Measurements from ENCODE around the gene PHACTR3. TPM values are rescaled to one million over a fixed set of nuclear protein-coding genes. Genes with fewer than 3 reads are reported as not detected.

The PHACTR3 gene
- total and polyA plus RNA-seq, 2 experiments from 2014 or later: 0.45 to 0.61 TPM

DNA sequence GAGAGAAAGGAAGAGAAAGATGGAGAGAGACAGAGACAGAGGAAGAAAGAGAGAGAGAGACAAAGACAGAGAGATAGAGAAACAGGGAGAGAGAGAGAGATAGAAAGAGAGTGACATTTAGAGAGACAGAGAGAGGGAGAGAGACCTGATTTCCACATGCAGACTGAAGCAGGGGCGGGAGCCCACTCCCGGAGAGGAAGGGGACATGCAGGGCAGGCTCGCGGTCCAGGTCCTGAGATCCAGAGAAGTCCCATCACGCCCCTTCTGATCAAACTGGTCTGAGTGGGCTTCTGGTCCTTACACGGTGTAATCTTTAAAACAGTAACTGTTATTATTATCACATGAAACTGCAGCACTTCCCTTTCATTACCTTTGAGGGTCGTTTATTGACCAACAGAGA, 62.2 kb downstream of the PHACTR3 start:
- Mint-ChIP-seq H3K4me3 (no peak overlapping the region), H3K36me3 (ENCODE audit: low read depth) (no peaks in the 10 kb centered on the region), H3K9me3 (no peaks in the 10 kb centered on the region), H3K27ac (no peak overlapping the region), H3K4me1 (no peaks in the 10 kb centered on the region; the same call in 1 of the 3 replicates), H3K27me3 (ENCODE audit: insufficient read depth, low read depth, poor library complexity) (peaks cover 14% of the 10 kb centered on the region)
- no peaks in the 10 kb centered on the region for H3F3A ChIP-seq (replicated peaks; ENCODE audit: low read depth)
- H3K79me2 ChIP-seq (replicated peaks; ENCODE audit: insufficient read depth): no peaks in the 10 kb centered on the region
- H3K4me2 ChIP-seq: no peak overlapping the region
- no peaks in the 10 kb centered on the region for H4K20me1 ChIP-seq (replicated peaks; ENCODE audit: insufficient read depth)
- H3K36me3 ChIP-seq (ENCODE audit: insufficient read depth): no peaks in the 10 kb centered on the region
- no peak for DNase-seq (ENCODE audit: low spot score)
- no peaks in the 10 kb centered on the region for H3K4me1 ChIP-seq (ENCODE audit: insufficient read depth)
- no peaks in the 10 kb centered on the region for H3K9me2 ChIP-seq (ENCODE audit: insufficient read depth)
- no peak for TF ChIP-seq ZNF462 (CRISPR knock-in tag; IDR thresholded peaks at IDR 0.05)
- TF ChIP-seq POLR2AphosphoS5 (IDR thresholded peaks at IDR 0.05; ENCODE audit: low read depth): no peak
- no peak for TF ChIP-seq ZNF331 (CRISPR knock-in tag; IDR thresholded peaks at IDR 0.05; ENCODE audit: low read depth)
- TF ChIP-seq, protein P1, sequence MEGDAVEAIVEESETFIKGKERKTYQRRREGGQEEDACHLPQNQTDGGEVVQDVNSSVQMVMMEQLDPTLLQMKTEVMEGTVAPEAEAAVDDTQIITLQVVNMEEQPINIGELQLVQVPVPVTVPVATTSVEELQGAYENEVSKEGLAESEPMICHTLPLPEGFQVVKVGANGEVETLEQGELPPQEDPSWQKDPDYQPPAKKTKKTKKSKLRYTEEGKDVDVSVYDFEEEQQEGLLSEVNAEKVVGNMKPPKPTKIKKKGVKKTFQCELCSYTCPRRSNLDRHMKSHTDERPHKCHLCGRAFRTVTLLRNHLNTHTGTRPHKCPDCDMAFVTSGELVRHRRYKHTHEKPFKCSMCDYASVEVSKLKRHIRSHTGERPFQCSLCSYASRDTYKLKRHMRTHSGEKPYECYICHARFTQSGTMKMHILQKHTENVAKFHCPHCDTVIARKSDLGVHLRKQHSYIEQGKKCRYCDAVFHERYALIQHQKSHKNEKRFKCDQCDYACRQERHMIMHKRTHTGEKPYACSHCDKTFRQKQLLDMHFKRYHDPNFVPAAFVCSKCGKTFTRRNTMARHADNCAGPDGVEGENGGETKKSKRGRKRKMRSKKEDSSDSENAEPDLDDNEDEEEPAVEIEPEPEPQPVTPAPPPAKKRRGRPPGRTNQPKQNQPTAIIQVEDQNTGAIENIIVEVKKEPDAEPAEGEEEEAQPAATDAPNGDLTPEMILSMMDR (conservative IDR thresholded peaks at IDR 0.05; ENCODE audit: low read depth in 2 of 2): no peak
- TF ChIP-seq JUNB (IDR thresholded peaks at IDR 0.05; ENCODE audit: unreplicated experiment): no peak
- no peak for TF ChIP-seq EZH2phosphoT487 (IDR thresholded peaks at IDR 0.05; ENCODE audit: unreplicated experiment)
- TF ChIP-seq, protein P2, sequence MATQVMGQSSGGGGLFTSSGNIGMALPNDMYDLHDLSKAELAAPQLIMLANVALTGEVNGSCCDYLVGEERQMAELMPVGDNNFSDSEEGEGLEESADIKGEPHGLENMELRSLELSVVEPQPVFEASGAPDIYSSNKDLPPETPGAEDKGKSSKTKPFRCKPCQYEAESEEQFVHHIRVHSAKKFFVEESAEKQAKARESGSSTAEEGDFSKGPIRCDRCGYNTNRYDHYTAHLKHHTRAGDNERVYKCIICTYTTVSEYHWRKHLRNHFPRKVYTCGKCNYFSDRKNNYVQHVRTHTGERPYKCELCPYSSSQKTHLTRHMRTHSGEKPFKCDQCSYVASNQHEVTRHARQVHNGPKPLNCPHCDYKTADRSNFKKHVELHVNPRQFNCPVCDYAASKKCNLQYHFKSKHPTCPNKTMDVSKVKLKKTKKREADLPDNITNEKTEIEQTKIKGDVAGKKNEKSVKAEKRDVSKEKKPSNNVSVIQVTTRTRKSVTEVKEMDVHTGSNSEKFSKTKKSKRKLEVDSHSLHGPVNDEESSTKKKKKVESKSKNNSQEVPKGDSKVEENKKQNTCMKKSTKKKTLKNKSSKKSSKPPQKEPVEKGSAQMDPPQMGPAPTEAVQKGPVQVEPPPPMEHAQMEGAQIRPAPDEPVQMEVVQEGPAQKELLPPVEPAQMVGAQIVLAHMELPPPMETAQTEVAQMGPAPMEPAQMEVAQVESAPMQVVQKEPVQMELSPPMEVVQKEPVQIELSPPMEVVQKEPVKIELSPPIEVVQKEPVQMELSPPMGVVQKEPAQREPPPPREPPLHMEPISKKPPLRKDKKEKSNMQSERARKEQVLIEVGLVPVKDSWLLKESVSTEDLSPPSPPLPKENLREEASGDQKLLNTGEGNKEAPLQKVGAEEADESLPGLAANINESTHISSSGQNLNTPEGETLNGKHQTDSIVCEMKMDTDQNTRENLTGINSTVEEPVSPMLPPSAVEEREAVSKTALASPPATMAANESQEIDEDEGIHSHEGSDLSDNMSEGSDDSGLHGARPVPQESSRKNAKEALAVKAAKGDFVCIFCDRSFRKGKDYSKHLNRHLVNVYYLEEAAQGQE (IDR thresholded peaks at IDR 0.05; ENCODE audit: unreplicated experiment): no peak
- TF ChIP-seq ZNF114 (CRISPR knock-in tag; IDR thresholded peaks at IDR 0.05): no peak
- no peak for TF ChIP-seq EZH2 (IDR thresholded peaks at IDR 0.05; ENCODE audit: low read depth, unreplicated experiment)
- no peak overlapping the region for H3K27ac ChIP-seq (ENCODE audit: low read depth)
- no peak overlapping the region for H2AFZ ChIP-seq
- 0 out of 2 replicates have a peak, but pooled peaks cover 4% of the 10 kb centered on the region for H3K27me3 ChIP-seq (ENCODE audit: insufficient read depth)
- no peak for ATAC-seq
- H3K4me3 ChIP-seq: no peak overlapping the region
